NOMO-1 treated with DMSO at 0.1 percent for 48 hours (cell line): ENCODE measurements around the gene MAGI1.
"Not testable (repeated sequence)": the region's sequence is repeated elsewhere in the genome, so short reads cannot be mapped to it uniquely, and the experiment has no call there.

Experiments used
- DNase-seq: peaks from one replicate; lab custom pipeline; 2025; ENCODE audit not compliant: unreplicated experiment; lab: John Stamatoyannopoulos, UW

Gene MAGI1

DNA sequence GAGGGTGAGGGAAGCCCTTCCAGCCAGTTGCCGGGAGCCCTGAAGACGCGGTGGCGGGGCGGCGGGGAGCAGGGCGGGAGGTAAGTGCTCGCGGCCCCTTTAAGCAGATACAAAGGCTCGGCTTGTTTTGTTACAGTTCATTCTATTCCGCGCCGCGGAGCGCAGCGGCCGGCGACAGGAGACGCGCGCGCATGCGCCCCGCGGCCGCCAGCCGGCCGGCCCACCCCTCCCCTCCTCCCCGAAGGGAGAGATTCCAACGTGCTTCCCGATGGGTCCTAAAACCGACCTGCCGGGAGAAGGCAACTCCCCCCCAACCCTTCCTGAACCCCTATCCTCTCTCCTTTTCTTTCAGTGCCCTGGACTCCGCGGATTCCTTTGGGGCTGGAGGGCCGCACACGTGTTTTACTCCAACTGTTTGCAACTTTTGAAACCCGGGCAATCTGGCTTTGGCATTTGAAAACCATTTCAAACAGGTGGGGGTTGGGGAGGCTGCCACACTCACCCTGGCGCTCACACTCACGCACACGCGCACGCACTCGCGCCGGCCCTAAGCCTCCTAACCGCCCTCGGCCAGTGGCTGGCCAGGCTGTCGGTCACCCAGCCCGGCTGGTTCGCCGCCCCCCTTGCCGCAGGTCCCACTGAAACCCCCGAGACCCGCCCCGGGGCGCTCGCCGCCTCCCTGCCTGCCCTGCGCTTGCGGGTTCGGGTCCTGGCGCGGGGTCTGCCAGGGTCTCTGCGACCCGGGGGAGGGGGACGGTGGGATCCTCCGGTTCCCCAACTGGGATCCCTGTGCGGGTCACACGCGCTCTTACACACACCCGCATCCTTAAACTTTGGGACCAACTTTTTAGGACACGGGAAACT, at the start of gene MAGI1:
Gene MAGI1, minus strand, starts transcription at position 193 of the 864 bp plus-strand sequence. CDS start 610 bp downstream, outside the sequence.
- peak; percentile 84 for DNase-seq

DNA sequence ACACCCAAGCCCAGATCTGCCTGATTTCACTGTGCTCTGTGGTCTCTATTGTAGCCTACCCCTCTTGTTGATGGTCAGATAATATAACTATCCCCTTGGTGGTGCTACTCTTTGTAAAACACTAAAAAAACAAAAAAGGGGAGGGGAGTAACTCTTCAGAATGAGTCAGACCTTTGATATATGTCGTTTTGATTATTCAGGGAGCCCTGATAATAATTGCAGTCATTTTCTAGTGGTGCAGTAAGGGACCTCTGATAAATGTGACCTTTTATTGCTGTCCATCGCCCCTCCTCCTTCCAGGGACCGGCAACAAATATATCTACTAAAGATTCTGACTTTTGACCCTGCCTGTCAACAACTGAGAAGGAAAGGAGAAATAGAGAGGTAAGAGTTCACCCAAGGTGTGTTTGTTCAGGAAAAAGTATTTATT, 45.1 kb upstream of the MAGI1 start:
- DNase-seq = no peak

DNA sequence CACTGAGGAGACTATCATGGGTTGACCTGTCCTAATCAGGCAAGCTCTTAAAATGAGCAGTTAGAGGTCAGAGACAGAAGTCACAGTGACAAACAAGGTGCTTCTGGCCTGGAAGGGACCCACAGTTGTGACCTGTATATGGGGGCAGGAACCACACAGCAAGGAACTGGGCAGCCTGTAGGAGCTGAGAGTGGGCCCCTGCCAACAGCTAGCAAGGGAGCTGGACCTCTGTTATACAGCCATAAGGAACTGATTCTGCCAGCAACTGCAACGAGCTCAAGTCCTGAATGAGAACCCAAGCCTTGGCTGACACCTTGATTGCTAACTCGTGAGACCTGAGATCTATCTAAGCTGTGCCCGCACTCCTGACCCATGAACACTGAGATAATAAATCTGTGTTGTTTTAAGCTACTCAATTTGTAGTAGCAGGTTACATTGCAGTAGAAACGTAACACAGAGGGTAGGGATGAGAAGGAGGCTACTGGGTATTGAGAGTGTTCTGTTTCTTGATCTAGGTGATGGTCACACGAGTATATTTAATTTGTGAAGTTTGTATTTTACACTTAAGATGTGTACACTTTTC, 44.5 kb upstream of the MAGI1 start:
- no peak for DNase-seq

DNA sequence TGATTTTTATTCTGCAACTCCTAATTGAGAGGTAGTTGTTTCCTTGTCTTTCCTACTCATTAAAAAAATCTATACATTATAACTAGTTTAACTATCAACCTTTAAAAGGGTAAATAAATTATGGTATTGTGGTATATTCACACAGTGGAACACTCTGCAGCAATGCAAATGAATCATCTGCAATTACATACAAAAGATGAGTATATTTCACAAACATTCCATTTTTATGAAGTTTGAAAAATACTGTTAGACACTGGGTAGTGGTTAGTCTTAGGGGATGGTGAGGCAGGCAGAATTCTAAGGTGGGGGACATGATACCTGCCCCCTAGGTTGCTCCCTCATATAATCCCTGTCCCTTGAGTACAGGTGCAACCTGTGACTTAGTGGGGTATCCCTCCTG, 44.0 kb upstream of the MAGI1 start:
- no peak for DNase-seq

DNA sequence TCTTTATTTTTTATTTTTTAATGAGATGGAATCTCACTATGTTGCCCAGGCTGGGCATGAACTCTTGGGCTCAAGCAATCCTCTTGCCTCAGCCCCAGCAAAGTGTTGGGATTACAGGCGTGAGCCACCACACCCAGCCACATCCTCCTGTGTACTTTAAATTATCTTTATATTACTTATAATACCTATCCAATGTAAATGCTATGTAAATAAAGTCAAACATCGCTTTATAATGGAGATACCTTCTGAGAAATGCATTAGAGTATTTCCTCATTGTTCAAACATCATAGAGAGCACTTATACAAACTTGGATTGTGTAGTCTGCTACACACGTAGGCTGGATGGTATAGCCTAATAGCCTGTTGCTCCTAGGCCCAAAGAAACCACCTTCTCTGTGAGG, 41.4 kb upstream of the MAGI1 start:
- DNase-seq = no peak

DNA sequence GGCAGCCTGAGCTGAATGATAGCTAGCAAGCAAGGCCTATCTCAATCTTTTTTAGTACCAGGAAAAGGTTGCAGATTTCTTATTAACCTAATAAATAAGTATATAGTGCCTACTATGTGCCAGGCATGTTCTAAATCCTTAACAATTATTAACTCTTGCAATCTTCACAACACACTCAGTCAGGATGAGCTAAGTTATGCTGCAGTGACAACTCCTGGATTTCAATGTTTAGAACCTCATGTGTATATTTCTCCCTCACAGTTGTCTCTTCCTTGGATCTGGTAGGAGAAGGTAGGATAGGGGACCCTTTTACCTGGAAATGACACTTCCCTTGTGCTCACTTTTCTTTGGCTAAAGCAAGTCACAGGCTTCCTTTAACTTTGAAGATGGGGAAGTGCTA, 39.3 kb upstream of the MAGI1 start:
- DNase-seq = no peak

DNA sequence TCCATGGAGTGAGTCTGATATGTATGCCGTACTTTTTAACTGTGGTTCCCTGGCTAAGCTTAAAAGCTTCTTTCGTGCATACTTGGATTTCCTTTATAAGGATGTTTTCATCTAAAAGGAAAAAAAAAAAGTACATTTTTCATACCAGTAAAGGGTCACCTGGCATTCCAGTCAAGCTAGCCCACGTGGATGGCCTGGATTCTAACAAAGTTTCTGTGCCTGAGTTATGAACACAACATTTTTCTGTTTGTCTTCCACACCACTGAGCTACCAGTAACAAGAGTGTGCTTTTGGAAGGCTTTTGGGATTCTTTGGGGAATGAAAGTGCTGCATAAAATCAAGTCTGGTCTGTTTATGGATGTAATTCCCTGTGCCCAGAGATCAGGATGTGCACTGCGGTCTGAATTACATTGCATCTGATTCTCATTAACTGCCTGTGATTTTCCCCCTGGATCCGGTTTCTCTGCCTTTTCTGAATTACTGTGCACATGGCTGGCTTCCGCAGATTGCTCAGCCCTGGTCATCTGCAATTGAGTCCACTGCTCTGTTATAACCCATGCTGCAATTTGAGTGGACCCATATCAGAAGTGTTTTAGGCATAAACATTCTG, 38.2 kb upstream of the MAGI1 start:
- DNase-seq = no peak

DNA sequence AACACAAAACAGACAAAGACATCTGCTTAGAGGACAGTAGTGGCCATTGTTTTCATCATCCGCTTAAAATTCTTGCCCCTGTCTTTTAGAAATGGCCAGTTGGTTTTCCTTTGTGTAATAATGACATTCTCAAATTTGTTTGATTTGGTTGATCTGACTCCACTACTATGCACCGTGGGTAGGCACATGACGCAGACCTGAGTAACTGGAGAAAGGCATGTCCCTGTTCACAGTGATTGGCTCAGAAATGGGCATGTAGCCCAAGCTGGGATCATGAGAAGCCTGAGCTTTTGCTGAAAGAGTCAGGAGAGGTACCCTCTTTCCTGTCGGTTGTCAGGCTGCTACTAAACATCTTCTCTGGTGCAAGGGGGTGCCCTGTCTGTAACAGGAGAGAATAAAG, 36.6 kb upstream of the MAGI1 start:
- DNase-seq = no peak

DNA sequence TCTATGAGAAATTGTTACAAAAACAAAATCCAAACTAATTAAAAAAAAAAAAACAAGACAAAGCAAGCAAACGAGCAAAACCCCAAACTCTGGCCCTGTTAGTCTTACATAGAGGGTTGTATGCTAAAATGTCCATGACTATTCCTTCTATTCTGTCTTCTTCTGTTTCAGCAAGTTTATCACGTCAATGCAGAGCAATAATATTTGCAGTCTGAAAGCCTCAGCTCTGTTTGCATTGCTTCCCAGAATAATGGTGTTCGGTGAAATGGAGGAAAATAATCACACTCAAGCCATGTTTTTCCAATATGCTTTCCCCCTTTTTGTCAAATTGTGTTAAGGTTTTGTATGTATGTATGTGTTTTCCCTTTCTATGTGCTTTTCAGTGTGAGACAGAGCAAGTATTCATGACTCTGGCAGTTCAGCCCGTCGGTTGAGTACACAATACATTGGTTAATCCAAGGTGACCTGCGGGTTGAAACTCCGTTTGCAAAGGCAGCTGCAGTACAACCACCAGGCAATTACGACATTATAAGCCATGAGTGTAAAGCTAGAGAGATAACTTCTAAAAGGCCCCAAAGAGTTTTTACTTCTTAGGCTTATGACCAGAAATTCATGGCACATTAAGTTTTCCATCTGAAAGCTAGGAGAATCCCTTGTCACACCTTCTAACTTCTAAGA, 34.9 kb upstream of the MAGI1 start:
- no peak for DNase-seq

DNA sequence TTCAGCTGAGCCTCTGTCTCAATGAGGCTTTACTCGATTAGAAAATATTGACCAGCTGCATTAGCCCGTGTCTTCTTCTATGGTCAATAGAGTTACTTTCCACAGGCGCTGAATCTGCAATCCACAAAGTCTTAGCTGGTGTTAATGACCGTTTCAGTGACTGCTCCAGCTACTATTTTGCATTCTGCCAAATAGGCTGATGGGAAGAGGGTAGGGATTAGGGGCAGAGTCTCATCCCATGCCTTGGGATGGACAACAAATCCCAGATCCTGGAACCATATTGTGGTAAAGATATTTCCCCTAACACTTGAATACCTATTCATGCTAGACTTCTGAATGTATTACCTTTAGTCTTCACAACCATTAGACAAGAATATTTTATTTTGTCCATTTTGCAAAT, 29.5 kb upstream of the MAGI1 start:
- no peak for DNase-seq

DNA sequence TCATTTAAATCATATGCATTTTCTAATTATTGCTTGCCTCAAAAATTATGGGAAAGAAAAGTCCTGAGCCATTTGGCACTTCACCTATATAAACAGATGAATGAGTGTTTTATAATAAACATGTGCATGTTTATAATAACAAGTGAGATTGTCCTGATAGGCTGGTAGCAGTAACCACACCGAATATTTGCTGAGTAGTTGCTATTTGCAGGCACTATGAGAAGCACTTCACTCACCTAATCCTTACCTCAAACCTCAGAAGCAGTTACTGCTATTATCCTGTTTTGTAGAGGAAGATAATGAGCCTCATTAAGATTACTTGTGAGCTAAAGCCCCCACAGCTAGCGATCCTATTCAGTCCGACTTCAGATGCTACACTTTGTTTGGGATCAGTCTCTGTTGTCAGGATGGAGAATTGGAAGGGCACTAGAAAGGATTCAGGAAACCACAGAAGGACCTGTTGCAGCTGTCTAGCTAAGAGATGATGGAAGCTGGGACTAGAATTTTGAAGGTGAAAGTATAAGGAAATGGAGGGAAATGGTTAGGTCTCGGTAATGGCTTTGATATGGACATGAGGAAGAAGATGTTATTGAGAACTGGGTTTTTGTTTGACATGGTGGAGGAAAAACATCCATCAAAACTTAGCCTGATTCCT, 28.4 kb upstream of the MAGI1 start:
- DNase-seq = no peak

DNA sequence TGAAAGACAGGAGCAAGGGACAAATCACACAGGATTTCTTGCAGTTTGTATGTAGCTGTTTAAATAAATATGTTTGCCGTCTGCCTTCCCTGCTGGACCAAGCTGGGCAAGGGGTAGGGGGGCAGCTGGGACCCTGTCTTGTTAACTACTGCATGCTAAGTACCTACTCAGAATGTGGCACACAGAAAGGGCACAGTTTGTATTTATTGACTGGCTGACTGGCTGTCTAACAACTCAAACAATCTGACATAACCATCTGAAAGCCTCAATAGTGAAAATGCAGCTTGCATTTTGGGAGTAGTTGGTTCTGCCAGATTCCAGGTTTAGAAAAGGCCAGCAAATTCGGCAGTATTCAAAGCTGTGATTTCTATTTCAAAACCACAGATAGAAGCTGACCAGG, 16.6 kb upstream of the MAGI1 start:
- no peak for DNase-seq

DNA sequence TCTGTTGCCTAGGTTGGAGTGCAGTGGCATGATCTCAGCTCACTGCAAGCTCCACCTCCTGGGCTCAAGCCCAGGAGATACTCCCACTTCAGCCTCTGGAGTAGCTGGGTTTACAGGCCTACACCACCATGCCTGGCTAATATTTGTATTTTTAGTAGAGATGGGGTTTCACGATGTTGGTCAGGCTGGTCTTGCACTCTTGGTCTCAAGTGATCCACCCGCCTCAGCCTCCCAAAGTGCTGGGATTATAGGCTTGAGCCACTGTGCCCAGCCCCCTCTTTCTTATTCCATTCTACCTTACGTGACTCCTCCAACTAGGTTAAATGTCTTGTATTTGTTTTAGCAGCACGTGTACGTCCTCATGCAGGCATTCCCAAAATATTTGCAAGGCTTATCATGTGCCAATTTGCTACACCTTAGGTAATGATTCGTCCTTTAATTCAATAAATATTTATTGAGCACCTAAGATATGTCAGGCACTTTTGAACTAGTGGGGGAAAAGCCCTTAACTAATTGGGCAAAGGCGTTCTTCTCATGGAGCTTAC, 14.9 kb upstream of the MAGI1 start:
- no peak for DNase-seq

DNA sequence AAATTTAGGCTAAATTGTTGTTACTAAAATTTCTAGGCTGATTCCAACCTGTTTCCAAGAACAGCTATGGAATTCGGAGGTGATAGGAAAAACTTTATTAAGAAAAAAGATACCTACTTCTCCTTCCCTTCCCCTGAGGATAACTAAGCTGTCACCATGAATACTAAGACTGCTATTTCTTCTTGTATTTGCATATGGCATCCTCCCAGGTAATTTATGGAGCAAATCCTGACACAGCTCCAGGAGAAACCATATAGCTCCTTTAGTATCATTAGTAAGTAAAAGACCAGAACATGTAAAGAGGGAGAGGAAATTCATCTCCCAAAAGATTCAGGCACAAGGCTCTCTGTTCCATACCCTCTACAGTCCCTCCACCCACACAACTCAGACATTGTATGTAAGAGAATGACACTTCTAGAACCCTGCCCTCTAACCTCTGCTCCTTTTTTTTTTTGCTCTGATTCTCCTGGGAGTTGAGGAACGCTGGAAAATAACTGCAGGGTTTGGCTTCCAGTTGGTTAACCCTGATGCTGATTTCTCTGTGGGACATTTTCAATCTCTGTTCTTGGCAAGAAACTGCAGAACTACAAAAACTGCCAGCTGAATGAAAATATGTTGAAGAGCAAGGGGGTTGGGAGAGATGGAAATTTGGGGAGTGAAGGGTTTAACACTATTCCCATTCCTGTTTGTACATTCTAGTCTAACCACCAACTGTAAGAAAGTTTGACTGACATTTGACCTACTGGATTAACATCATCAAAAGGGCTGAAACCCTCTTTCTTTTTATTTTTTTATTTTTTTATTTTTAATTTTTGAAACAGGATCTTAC, 14.2 kb upstream of the MAGI1 start:
- no peak for DNase-seq

DNA sequence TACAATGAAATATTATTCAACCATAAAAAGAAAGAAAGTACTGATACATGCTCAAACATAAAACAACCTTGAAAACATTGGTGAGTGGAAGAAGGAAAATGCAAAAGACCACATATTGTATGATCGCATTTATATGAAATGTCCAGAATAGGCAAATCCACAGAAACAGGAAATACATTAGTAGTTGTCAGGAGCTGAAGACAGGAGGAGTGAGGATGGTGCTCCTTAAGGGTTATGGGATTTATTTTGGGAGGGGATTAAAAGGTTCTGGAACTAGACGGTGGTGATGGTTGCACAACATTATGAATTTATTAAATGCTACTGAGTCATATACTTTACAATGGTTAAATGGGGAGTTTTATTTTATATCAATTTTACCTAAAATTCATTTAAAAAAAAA, 12.1 kb upstream of the MAGI1 start:
- no peak for DNase-seq

DNA sequence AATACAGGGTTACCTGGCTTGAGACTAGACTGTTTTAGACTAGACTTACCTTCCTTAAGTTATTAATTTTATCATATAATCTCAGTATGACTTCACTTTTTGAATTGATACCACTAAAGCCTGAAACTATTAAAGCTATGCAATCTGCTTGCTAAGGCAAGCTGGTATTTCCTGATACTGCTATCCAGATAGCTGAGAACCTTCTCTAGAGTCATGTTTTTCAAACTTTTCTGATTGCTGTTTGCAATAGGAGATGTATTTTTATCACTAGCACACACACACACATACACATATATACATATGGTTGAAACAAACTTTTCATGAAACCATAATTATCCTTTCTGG, 9.3 kb upstream of the MAGI1 start:
- no peak for DNase-seq

DNA sequence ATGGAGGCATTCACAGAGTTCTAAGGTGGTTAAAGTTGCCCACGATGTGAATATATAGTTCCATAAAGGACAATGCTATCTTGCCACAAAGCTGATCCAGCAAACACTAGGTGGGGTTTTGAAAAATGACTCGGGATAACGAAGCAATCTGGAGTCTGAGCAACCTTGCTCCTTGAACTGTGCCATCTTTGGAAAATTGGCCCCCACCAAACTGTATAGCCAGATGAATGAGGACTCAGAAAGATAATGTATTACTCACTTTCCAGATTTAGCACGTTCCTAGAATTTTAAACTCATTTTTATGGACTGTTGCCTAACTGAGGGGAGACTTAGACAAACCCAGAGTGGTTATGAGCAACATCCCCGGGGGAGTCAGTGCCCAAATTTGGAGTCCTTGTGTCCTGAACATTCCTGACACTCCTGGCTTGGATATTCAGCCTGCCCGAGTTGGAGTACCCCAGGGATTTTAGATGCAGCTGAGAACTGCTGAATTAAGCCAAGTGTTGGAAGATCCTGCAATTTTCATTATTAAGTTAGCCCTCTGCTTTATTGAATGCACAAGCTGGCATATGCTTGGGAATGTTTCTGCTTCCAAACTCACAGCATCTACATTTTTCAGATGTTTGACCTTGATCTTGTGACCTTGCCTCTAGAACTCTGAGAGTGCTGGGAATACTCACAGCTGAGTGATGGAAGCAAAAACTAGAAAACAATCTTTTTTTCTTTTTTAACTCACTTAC, 8.8 kb upstream of the MAGI1 start:
- DNase-seq = no peak

DNA sequence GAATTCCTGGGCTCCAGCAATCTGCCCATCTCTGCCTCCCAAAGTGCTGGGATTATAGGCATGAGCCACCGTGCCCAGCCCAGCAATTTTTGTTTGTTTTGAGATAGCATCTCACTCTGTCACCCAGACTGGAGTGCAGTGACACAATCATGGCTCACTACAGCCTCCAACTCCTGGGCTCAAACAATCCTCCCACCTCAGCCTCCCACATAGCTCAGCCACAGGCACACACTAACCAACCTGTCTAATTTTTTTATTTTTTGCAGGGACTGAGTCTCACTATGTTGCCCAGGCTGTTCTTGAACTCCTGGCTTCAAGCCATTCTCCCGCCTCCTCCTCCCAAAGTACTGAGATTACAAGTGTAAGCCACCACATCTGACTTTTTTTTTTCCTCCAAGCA, 7.6 kb upstream of the MAGI1 start:
- DNase-seq = not testable (repeated sequence)

DNA sequence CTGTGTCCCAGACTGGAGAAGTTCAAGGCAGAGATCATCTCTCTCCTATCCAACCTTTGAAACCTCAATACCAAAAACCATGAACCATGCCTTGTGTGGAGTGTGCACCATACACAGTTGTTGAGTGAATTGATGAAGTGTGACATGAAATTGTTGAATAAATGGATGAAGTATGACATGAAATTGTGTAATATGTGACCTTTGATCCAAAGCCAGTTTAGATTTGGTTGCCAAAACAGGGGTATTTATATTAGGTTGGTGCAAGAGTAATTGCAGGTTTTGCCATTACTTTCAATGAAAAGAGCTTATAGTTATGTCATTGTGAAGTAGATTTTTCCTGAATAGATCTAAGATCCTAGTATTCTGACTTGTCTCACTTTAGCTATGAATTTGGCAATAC, 3.1 kb upstream of the MAGI1 start:
- DNase-seq = no peak
